BLaER1 (cell line): Measurements from ENCODE around the gene TMPRSS15.

Experiments
- H3K27ac ChIP-seq: shearing (Covaris generic); formaldehyde crosslinking; 2 replicates; pipeline ENCODE4 v1.8.1; 2022
- H3K27me3 ChIP-seq: shearing (Covaris generic); formaldehyde crosslinking; 2 replicates; pipeline ENCODE4 v1.8.1; 2022
- H3K36me3 ChIP-seq: shearing (Covaris generic); formaldehyde crosslinking; 2 replicates; pipeline ENCODE4 v1.8.1; 2022
- H3K4me1 ChIP-seq: shearing (Covaris generic); formaldehyde crosslinking; 2 replicates; pipeline ENCODE4 v1.8.1; 2022
- H3K4me2 ChIP-seq: shearing (Covaris generic); formaldehyde crosslinking; 2 replicates; pipeline ENCODE4 v1.8.1; 2022
- H3K4me3 ChIP-seq: shearing (Covaris generic); formaldehyde crosslinking; 2 replicates; pipeline ENCODE4 v1.8.1; 2022
- H3K9ac ChIP-seq: shearing (Covaris generic); formaldehyde crosslinking; 2 replicates; pipeline ENCODE4 v1.8.1; 2022
- H3K9me3 ChIP-seq: shearing (Covaris generic); formaldehyde crosslinking; 2 replicates; pipeline ENCODE4 v1.8.1; 2022
- H4K20me1 ChIP-seq: shearing (Covaris generic); formaldehyde crosslinking; 2 replicates; pipeline ENCODE4 v1.8.1; 2022
- Cebpa-rat ChIP-seq: shearing (Covaris generic); IDR thresholded peaks from 2 replicates; pipeline ENCODE4 v1.8.1; 2022

TMPRSS15 gene

DNA sequence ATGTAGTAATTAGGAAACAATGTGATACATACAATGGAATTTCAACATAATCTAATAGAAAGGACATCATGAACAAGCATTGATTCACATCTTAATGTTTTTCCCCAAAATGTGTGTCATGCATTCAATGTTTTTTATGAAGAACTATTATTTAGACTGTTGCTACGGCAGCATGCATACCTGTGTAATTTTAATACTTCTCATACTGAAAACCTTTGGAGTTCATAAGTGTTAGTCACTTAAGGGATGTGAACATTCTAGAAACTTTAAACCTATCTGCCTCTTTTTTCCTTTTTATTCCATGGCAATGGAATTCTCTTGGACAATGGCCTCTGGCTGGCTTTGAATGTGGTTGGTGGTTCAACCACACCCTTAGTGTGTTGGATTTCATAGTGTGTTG lies 48.6 kb downstream of the TMPRSS15 start:
- H3K27me3 ChIP-seq, result no peaks in the 10 kb centered on the region
- no peak overlapping the region for H3K4me2 ChIP-seq
- no peak for TF ChIP-seq Cebpa-rat
- H3K9me3 ChIP-seq, result no peaks in the 10 kb centered on the region
- H3K36me3 ChIP-seq, result no peaks in the 10 kb centered on the region
- no peaks in the 10 kb centered on the region for H4K20me1 ChIP-seq
- no peak overlapping the region for H3K27ac ChIP-seq
- no peaks in the 10 kb centered on the region for H3K4me1 ChIP-seq
- no peak overlapping the region for H3K9ac ChIP-seq
- H3K4me3 ChIP-seq, result no peak overlapping the region

DNA sequence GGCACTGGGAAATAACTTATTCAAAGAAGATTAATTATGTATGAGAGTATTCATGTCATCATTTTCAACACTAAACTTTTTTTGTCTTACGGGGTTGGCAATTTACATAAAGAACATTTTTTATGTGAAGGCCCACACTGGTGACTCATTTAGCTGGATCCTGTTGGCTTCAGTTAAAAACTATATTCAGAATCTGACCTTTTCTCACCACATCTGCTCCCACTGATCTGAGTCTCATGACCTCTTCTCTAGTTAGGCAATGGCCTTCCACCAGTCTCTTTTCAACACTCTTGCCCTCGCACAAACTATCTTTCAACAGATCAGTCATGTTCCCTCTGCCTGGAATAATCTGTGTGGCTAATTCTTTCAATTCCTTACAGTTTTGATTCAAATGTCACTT lies 53.4 kb downstream of the TMPRSS15 start:
- H4K20me1 ChIP-seq, result no peaks in the 10 kb centered on the region
- H3K9ac ChIP-seq, result no peak overlapping the region
- H3K27ac ChIP-seq, result no peak overlapping the region

DNA sequence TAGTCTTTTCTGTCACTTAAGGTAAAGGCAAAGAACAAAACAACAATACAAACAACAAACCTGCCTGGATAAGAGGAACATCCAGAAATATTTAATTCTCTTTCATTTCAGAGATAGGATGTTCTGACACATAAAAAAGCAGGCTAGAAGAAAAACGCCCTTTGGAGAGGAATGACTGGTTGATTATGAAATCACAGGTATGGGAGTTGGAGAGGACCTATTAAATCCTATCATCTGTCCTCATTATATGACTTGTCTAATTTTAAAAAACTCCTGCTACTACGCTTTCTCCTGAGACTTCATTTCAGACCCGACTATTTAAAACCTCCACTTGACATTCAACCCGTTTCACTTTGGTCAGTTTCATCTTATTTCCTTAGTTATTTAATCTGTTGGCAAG lies 54.1 kb downstream of the TMPRSS15 start:
- TF ChIP-seq Cebpa-rat, result no peak
- H3K36me3 ChIP-seq, result no peaks in the 10 kb centered on the region
- no peak overlapping the region for H3K27ac ChIP-seq
- H3K9ac ChIP-seq, result no peak overlapping the region
- H3K9me3 ChIP-seq, result no peaks in the 10 kb centered on the region
- H3K4me3 ChIP-seq, result no peak overlapping the region
- H3K4me2 ChIP-seq, result no peak overlapping the region
- no peaks in the 10 kb centered on the region for H3K27me3 ChIP-seq
- H4K20me1 ChIP-seq, result no peaks in the 10 kb centered on the region
- no peaks in the 10 kb centered on the region for H3K4me1 ChIP-seq

More for the DNA sequence above, 53.4 kb downstream of the TMPRSS15 start:
- H3K4me1 ChIP-seq, result no peaks in the 10 kb centered on the region
- no peaks in the 10 kb centered on the region for H3K27me3 ChIP-seq
- no peak for TF ChIP-seq Cebpa-rat
- H3K36me3 ChIP-seq, result no peaks in the 10 kb centered on the region
- no peak overlapping the region for H3K4me2 ChIP-seq
- no peaks in the 10 kb centered on the region for H3K9me3 ChIP-seq
- no peak overlapping the region for H3K4me3 ChIP-seq

DNA sequence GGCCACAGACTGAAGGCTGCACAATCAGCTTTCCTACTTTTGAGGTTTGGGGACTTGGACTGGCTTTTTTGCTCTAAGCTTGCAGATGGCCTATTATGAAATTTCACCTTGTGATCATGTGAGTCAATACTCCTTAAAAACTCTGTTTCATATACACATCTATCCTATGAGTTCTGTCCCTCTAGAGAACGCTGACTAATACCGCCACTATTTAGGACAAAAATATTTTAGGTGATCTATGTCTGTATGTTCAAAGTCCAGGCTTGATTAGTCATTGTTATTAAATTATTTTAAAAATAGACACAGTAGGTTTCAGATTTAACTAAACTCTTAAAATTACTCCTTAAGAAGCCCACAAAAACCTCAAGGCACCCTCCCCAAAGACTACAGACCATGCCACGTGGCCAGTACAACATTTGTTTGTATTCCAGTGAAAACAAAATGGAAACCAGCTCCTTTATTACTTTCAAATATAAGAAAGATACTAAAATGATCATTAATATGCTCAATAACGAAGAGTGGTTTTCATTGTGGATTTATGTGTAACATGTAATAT lies 63.1 kb downstream of the TMPRSS15 start:
- H3K27me3 ChIP-seq, result no peaks in the 10 kb centered on the region
- no peak overlapping the region for H3K9ac ChIP-seq
- H3K4me1 ChIP-seq, result peaks cover 23% of the 10 kb centered on the region
- peak overlapping the region; percentile 3; the same call in 1 of the 2 replicates for H3K4me2 ChIP-seq
- no peaks in the 10 kb centered on the region for H3K36me3 ChIP-seq
- H4K20me1 ChIP-seq, result no peaks in the 10 kb centered on the region
- no peaks in the 10 kb centered on the region for H3K9me3 ChIP-seq
- no peak for TF ChIP-seq Cebpa-rat
- H3K27ac ChIP-seq, result no peak overlapping the region
- no peak overlapping the region for H3K4me3 ChIP-seq

DNA sequence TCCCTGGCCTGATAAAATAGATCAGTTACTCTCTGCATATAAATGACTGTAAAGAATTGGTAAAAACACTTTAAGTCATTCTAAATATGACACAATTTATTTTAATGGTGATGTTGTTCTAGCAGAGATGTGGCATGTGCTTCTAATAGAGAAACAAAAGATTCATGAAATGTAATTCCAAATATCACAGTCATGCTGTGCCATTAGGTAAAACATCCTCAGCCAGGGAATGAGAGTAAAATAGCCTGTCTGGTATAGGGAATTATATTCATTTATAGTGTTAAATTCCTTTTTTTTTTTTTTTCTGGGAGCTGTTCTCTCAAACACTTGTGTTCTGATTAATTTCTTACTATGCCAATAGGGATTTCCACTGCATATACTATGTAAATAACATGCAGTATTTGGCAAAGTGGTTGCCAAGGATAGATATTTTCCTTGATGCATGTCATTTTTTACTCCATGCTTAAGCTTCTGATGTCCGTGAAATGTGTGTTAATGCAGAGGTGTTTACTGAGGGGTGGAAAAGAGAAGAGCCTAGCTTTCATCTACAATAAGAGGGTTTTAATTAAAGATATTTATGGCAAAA lies 67.8 kb downstream of the TMPRSS15 start:
- no peak overlapping the region for H3K27ac ChIP-seq
- TF ChIP-seq Cebpa-rat, result no peak
- H3K36me3 ChIP-seq, result no peaks in the 10 kb centered on the region
- H4K20me1 ChIP-seq, result no peaks in the 10 kb centered on the region
- H3K9ac ChIP-seq, result no peak overlapping the region
- H3K9me3 ChIP-seq, result 0 out of 2 replicates have a peak, but pooled peaks cover 2% of the 10 kb centered on the region
- H3K27me3 ChIP-seq, result no peaks in the 10 kb centered on the region
- H3K4me2 ChIP-seq, result no peak overlapping the region
- no peak overlapping the region for H3K4me3 ChIP-seq
- H3K4me1 ChIP-seq, result peaks cover 21% of the 10 kb centered on the region

DNA sequence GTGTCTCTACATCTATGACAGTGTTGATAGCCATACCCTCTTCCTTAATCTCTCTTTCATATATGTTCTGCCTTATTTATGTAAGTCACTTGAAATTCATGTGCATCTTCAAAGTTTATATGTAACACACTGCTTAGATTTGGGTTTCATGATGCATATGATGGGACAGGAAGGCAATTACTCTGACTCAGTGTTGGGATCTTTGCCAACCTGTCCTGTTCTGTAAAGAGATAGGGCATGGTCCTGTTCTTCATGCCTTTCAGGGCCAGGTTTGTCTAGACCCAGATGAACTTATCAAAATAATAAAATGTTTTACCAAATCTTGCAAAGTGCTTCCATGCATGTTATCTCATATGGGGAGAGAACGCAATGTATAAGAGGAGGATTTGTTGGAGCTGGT lies 69.5 kb downstream of the TMPRSS15 start:
- H3K4me3 ChIP-seq, result no peak overlapping the region
- H3K27me3 ChIP-seq, result no peaks in the 10 kb centered on the region
- H3K27ac ChIP-seq, result no peak overlapping the region
- H3K36me3 ChIP-seq, result no peaks in the 10 kb centered on the region
- TF ChIP-seq Cebpa-rat, result no peak
- no peaks in the 10 kb centered on the region for H4K20me1 ChIP-seq
- H3K4me2 ChIP-seq, result no peak overlapping the region
- peaks cover 14% of the 10 kb centered on the region for H3K4me1 ChIP-seq
- no peak overlapping the region for H3K9ac ChIP-seq
- H3K9me3 ChIP-seq, result 0 out of 2 replicates have a peak, but pooled peaks cover 4% of the 10 kb centered on the region

DNA sequence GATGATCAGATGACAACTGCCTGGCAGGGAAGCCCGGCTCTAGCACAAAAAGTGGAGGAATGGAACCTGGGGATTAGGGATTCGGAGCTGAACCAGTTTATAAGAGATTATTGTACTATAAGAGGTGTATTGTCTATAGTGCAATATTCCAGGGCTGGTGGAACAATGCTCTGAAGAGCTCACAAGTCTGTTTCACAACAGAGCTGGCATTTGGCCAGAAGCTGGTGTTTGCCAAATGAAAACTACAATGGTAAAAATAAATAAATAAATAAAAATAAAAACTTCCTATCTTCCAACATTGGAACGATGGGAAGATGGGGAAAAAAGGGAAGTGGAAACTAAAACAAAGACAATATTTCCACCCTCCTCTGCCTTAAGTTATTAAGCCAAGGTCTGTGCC lies 85.4 kb downstream of the TMPRSS15 start:
- H3K4me3 ChIP-seq, result no peak overlapping the region
- no peaks in the 10 kb centered on the region for H3K27me3 ChIP-seq
- no peaks in the 10 kb centered on the region for H3K4me1 ChIP-seq
- no peak for TF ChIP-seq Cebpa-rat
- no peak overlapping the region for H3K9ac ChIP-seq
- H3K4me2 ChIP-seq, result no peak overlapping the region
- no peaks in the 10 kb centered on the region for H3K36me3 ChIP-seq
- no peaks in the 10 kb centered on the region for H4K20me1 ChIP-seq
- no peaks in the 10 kb centered on the region for H3K9me3 ChIP-seq
- H3K27ac ChIP-seq, result no peak overlapping the region

DNA sequence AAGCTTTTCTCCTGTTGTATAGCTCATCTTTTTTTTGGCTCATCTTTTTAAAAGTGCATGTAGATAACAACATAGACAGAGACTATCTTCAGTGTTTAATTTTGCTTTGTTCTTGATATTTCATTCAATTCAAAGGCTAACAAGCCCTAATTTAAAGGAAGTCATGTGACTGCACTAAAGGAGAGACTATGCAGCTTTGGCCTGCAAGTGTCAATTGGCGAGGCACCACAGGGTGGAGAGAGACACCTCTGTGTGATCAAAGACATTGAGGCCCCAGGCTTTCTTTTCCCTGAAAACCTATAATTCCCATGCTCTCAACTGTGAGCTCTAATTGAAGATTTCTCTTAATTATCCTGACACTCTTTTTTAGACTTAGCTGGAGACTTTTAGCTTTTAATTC lies 105.4 kb downstream of the TMPRSS15 start:
- Histone ChIP-seq H3K27me3 (no peaks in the 10 kb centered on the region), H3K4me2 (no peak overlapping the region), H3K4me1 (no peaks in the 10 kb centered on the region), H3K27ac (no peak overlapping the region), H3K9me3 (no peaks in the 10 kb centered on the region), H4K20me1 (no peaks in the 10 kb centered on the region), H3K36me3 (no peaks in the 10 kb centered on the region), H3K4me3 (no peak overlapping the region), H3K9ac (no peak overlapping the region)
- no peak for TF ChIP-seq Cebpa-rat

DNA sequence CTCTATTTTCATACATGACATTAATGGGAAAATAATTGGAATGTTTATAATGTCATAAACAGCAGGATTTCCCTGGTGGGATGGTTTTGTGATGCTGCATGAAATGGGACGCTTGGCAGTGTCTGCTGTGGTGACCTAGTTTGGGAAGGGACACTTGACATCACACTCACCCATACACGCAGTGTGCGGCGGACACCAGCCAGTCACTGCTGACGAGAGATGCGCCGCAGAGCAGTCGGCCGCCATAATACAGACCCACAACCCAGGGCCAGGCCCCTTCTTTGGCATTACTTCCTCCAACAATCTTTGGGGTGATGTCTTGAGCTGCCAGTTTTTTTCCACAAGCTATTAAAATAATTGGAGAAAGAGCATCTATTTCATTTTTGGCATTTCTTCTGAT lies 109.5 kb downstream of the TMPRSS15 start:
- Histone ChIP-seq H3K4me1 (no peaks in the 10 kb centered on the region), H3K27me3 (no peaks in the 10 kb centered on the region), H3K4me2 (no peak overlapping the region), H3K4me3 (no peak overlapping the region), H4K20me1 (no peaks in the 10 kb centered on the region), H3K9me3 (no peaks in the 10 kb centered on the region), H3K27ac (no peak overlapping the region), H3K9ac (no peak overlapping the region), H3K36me3 (no peaks in the 10 kb centered on the region)
- no peak for TF ChIP-seq Cebpa-rat

DNA sequence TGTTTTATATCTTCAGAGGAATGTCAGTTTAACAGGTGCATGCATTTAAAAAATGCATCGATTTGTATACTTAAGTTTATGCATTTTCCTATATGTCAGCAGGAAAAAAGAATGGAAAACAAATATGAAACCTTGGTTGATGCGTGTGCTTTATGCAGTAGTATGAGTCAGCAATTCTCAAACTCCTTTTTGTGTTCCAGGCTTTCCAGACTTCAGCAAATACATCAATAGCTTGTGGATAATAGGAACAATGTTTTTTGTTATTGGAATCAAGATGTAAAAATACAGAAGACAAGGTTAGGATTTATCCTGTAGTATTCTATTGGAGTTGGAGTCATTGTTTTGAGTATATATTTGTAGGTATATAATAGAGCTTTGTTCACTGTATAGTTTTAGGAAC lies 113.7 kb downstream of the TMPRSS15 start:
- no peaks in the 10 kb centered on the region for H3K27me3 ChIP-seq
- H3K9me3 ChIP-seq, result no peaks in the 10 kb centered on the region
- H3K27ac ChIP-seq, result no peak overlapping the region
- no peak overlapping the region for H3K4me3 ChIP-seq
- no peaks in the 10 kb centered on the region for H3K4me1 ChIP-seq
- H3K36me3 ChIP-seq, result no peaks in the 10 kb centered on the region
- no peak for TF ChIP-seq Cebpa-rat
- H3K4me2 ChIP-seq, result no peak overlapping the region
- no peaks in the 10 kb centered on the region for H4K20me1 ChIP-seq
- no peak overlapping the region for H3K9ac ChIP-seq

DNA sequence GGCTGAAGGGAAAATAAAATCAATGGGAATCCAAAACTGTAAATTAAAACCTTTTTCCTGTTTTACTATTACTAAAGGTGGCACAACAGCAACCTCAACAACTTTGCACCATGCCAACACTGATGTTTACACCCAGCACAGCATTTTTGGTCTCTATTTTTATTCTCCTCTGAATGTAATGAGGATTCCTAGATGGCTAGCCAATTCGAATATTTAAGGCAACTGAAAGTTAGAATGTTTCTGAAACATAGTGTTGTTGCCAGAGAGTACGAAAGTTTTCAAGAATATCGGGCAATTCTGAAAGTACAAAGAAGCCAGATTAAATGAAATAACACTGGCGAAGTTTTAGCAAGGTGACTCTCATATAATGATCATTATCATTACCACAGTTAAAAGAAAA lies 118.2 kb downstream of the TMPRSS15 start:
- no peaks in the 10 kb centered on the region for H3K9me3 ChIP-seq
- H3K4me2 ChIP-seq, result no peak overlapping the region
- H3K27ac ChIP-seq, result no peak overlapping the region
- no peak for TF ChIP-seq Cebpa-rat
- H3K9ac ChIP-seq, result no peak overlapping the region
- H3K4me1 ChIP-seq, result no peaks in the 10 kb centered on the region
- H3K27me3 ChIP-seq, result no peaks in the 10 kb centered on the region
- no peaks in the 10 kb centered on the region for H3K36me3 ChIP-seq
- no peak overlapping the region for H3K4me3 ChIP-seq
- no peaks in the 10 kb centered on the region for H4K20me1 ChIP-seq
